ENCODE results near the gene CNTNAP2.

The CNTNAP2 gene

DNA sequence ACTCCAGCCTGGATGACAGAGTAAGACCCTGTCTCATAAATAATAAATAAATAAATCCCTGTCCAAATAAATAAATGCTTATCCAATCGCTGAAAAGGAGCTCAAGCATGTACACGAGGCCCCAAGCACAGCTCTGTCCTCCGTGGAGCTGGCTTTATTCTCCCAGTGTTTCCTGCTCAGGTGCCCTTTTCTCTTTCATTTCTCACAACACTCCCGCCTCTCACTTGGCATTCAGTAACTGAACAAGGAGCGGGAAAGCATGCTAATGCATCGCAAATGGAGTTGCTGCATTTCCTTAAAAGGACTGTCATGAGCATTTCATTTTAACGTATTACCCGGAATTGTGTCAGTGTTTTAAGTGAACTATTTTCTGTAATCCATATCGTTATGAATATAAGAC, 2263.1 kb downstream of the CNTNAP2 start:
- no peak overlapping the region for H3K27ac Mint-ChIP-seq
- H3K4me1 Mint-ChIP-seq (ENCODE audit: low read depth), result no peaks in the 10 kb centered on the region
- no peaks in the 10 kb centered on the region for H3K27me3 Mint-ChIP-seq (ENCODE audit: low read depth)
- no peak overlapping the region for H3K4me3 Mint-ChIP-seq
- H3K9me3 Mint-ChIP-seq, result no peaks in the 10 kb centered on the region
- no peaks in the 10 kb centered on the region for H3K36me3 Mint-ChIP-seq (ENCODE audit: low read depth)

DNA sequence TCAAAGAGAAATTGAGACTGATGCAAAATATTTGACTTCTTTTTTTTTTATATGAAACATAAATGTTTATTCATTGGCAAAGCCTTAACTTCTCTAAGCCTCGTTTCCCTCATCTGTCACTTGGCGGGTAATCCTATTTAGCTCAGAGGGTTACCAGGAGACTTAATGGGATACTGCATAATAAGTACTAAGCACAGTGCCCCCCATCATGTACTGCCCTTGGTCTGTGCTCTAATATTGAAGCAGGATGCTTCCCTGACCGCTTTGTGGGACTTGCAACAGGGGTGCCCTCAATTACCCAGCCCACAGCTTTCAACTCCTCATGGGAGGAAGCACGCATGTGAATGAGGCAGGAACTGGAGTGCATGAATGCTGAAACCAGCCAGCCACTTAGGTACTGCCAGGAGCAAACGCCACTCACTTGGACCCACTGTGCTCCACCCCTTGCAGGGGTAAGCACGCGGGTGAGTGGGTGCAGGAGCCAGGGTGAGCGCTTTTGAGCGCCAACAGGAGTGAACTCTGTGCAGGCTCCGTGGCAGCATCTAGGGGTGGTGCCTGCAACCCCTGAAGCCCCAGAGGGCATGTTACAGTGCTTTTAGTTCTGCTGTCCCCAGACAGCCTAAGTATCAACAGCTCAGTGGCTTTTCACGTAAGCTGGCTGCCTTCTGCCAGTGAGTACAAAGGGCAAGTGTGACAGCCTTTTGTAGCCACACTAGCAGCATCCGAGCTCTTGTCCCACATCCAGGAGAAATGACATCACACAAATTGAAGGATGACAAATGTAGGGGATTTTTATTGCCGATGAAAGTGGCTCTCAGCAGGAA, 2264.2 kb downstream of the CNTNAP2 start:
- Mint-ChIP-seq H3K36me3 (ENCODE audit: low read depth) (no peaks in the 10 kb centered on the region), H3K27me3 (ENCODE audit: low read depth) (no peaks in the 10 kb centered on the region), H3K4me1 (ENCODE audit: low read depth) (no peaks in the 10 kb centered on the region), H3K27ac (no peak overlapping the region), H3K4me3 (no peak overlapping the region), H3K9me3 (no peaks in the 10 kb centered on the region)

DNA sequence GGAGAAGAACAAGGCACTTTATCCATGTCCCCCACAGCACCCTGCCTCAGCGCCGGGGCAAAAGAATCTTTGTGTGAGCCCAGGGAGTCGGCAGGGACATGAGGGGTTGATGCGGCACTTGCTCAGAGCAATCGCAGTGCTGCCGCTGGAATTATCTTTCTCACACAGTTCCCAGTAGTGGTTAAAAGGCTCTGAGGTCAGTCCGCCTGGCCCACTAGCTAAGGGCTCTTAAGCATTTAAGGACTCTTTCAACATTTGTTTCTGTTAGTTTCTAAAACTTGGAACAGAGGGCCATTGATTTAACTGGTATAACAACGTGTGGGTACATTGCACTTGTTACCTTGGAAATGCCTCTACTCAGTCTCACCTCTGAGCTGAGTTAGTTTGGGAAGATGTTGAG, 2266.0 kb downstream of the CNTNAP2 start:
- Mint-ChIP-seq H3K36me3 (ENCODE audit: low read depth) (no peaks in the 10 kb centered on the region), H3K27me3 (ENCODE audit: low read depth) (no peaks in the 10 kb centered on the region), H3K4me1 (ENCODE audit: low read depth) (no peaks in the 10 kb centered on the region), H3K9me3 (no peaks in the 10 kb centered on the region), H3K27ac (no peak overlapping the region), H3K4me3 (no peak overlapping the region)

DNA sequence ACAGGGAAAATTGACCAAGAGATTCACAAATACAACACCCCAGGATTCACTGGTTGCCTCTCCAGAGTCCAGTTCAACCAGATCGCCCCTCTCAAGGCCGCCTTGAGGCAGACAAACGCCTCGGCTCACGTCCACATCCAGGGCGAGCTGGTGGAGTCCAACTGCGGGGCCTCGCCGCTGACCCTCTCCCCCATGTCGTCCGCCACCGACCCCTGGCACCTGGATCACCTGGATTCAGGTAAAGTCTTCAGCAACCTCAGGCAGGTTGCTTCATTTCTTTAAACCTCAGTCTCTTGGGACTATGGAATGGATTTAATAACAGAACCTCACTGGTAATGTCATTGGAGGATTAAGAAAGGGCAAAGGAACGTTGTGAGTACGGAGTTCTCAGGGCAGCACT, 2267.1 kb downstream of the CNTNAP2 start:
- no peak overlapping the region for H3K4me3 Mint-ChIP-seq

DNA sequence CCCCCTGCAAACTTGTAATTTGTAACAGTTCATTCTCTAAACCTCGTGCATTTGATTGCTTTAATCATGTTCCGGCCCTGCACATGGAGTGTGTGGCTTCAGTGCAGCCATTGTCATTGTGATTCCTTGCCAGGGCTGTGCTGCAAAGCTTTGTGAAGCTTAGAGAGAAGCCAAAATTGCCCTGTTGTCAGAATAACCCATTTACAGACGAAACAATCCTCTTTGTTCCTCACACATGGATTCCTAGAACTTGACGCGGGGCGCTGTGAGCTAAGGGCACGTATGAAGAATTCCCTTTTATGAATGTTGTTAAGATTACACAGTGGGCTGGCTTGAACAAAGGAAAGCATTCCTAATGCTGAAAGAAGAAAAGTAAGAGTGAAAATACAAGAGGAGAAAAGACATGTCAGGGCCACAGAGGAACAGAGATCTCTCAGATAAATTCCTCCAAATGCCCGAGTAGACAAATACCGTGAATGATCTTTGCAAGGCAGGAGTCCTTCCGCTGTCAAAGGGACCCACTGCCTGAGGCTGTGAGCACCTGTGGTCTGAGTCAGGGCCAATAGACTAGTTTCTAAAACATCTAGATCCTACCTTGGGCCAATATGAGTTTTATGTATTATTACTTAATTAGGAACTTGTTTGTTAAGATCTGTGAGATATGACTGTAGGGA, 2268.5 kb downstream of the CNTNAP2 start:
- Mint-ChIP-seq H3K4me1 (ENCODE audit: low read depth) (no peaks in the 10 kb centered on the region), H3K9me3 (no peaks in the 10 kb centered on the region), H3K36me3 (ENCODE audit: low read depth) (no peaks in the 10 kb centered on the region), H3K4me3 (no peak overlapping the region), H3K27me3 (ENCODE audit: low read depth) (no peaks in the 10 kb centered on the region), H3K27ac (no peak overlapping the region)

More for the DNA sequence above, 2267.1 kb downstream of the CNTNAP2 start:
- H3K9me3 Mint-ChIP-seq, result no peaks in the 10 kb centered on the region
- H3K36me3 Mint-ChIP-seq (ENCODE audit: low read depth), result no peaks in the 10 kb centered on the region
- H3K27ac Mint-ChIP-seq, result no peak overlapping the region
- no peaks in the 10 kb centered on the region for H3K4me1 Mint-ChIP-seq (ENCODE audit: low read depth)
- H3K27me3 Mint-ChIP-seq (ENCODE audit: low read depth), result no peaks in the 10 kb centered on the region

DNA sequence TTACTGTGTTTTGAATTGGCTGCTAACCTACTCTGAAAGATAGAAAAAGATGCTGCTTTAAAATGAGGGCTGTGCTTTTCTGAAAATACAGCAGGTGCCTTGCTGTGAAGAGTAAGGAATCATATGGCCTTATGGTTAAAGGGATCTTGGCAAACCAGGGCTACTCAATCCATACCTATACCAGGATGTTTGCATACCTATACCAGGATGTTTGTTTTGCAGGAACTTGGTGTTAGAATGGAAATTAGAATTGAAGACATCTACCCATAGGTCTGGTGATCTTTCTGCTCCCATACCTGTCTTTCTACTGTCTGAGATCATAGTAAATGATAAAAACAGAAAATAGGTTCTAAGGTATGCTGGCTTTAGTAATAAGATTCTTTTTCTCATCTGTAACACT, 2273.8 kb downstream of the CNTNAP2 start:
- Mint-ChIP-seq H3K4me3 (no peak overlapping the region), H3K27ac (no peak overlapping the region), H3K36me3 (ENCODE audit: low read depth) (no peaks in the 10 kb centered on the region), H3K27me3 (ENCODE audit: low read depth) (no peaks in the 10 kb centered on the region), H3K9me3 (no peaks in the 10 kb centered on the region), H3K4me1 (ENCODE audit: low read depth) (no peaks in the 10 kb centered on the region)

DNA sequence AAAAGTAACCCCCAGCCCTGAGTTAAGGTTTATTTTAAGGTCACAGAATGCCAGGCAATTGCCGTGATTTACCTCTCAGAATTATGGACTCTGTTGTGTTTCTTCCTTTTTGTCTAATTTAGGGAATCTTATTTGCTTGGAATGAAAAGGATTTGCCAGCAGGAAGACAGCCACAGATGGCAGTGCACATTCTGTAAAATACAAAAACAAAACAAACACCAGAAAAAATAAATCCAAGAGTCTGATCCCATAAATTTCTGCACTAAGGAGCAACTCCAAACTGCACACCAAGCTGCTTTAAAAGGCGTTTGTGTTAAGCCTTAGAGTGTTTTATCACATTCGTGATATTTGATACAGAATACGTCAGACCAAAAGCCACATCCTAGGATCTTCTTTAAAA, 2275.0 kb downstream of the CNTNAP2 start:
- no peak overlapping the region for H3K27ac Mint-ChIP-seq
- H3K9me3 Mint-ChIP-seq, result no peaks in the 10 kb centered on the region

DNA sequence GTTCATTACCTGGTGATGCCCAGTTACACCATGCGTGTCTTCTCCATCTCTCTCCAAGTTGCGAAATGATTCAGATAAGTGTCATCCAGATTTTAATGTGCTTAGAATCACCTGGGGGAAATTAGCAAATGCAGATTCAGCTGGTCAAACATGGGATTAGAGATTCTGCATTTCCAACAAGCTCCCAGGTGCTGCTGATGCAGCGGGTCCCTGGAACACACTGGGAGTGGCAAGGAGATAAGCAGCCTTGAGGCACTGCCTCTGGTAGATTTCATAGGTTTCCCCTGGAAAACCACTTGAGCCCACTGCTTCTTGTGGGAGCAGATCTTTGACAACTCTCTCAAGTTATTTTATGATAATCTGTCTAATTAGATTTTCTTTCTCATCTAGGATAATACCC, 2278.0 kb downstream of the CNTNAP2 start:
- H3K4me1 Mint-ChIP-seq (ENCODE audit: low read depth), result no peaks in the 10 kb centered on the region
- no peaks in the 10 kb centered on the region for H3K9me3 Mint-ChIP-seq
- H3K4me3 Mint-ChIP-seq, result no peak overlapping the region
- H3K36me3 Mint-ChIP-seq (ENCODE audit: low read depth), result no peaks in the 10 kb centered on the region
- peaks cover 17% of the 10 kb centered on the region for H3K27me3 Mint-ChIP-seq (ENCODE audit: low read depth)
- no peak overlapping the region for H3K27ac Mint-ChIP-seq

More for the DNA sequence above, 2275.0 kb downstream of the CNTNAP2 start:
- no peak overlapping the region for H3K4me3 Mint-ChIP-seq
- H3K36me3 Mint-ChIP-seq (ENCODE audit: low read depth), result no peaks in the 10 kb centered on the region
- peaks cover 3% of the 10 kb centered on the region for H3K27me3 Mint-ChIP-seq (ENCODE audit: low read depth)
- no peaks in the 10 kb centered on the region for H3K4me1 Mint-ChIP-seq (ENCODE audit: low read depth)

DNA sequence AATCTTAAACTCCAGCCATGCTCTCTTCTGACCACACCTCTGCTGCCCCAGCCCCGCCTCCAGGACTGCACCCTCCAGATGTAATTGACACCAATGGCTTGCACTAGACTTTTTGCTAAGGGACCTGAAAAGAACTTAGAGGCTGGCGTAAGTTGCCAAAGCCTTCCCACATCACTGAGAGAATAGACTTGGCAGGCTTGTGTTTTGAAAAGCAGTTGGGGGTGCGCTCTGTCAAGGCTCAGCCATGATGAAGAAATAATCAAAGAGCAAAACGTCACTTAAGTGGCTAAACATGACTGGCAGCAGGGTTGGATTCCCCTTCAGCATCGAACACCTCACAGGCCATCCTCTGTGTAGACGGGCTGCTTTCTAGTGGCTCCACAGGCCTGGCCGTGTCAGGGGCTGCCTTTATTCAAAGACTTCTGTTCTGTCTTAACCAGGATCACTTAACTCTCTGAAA, 2278.8 kb downstream of the CNTNAP2 start:
- no peak overlapping the region for H3K4me3 Mint-ChIP-seq
- no peaks in the 10 kb centered on the region for H3K4me1 Mint-ChIP-seq (ENCODE audit: low read depth)
- no peak overlapping the region for H3K27ac Mint-ChIP-seq
- no peaks in the 10 kb centered on the region for H3K36me3 Mint-ChIP-seq (ENCODE audit: low read depth)
- H3K9me3 Mint-ChIP-seq, result no peaks in the 10 kb centered on the region
- H3K27me3 Mint-ChIP-seq (ENCODE audit: low read depth), result peaks cover 23% of the 10 kb centered on the region

DNA sequence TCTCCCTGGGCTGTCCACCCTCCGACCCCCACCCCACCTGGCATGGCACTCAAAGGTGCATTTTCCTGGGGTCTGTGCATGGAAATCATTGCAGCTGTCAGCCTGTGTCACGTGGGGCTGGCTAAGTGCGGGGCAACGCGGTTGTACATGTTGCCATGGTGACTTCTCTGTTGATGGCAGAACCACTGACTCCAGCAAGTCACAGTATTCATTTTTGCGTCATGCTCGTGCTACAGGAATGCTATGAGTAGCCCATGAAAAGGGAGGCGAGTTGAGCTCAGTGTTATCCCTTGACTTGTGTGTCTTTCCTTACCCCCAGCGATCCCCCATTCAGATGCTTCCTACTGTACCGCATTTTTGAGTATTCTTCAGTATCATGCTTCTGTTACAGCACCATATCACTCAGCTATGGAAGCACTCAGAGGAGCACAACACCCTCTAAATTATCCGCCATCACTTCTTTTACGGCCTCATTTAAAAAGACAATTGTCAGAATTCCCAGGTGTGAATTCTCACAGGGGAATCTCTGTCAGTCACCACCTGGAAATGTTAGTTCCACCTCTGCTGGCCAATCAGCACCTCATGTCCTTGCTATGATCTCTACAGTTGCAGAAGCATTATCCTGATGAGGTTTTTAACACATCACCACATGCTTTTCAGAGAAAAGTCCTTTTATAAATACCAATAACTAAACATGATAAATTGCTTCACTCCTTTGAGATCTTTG, 2279.6 kb downstream of the CNTNAP2 start:
- Mint-ChIP-seq H3K36me3 (ENCODE audit: low read depth) (no peaks in the 10 kb centered on the region), H3K4me3 (no peak overlapping the region), H3K27ac (no peak overlapping the region), H3K4me1 (ENCODE audit: low read depth) (no peaks in the 10 kb centered on the region), H3K27me3 (ENCODE audit: low read depth) (peaks cover 23% of the 10 kb centered on the region), H3K9me3 (no peaks in the 10 kb centered on the region)

DNA sequence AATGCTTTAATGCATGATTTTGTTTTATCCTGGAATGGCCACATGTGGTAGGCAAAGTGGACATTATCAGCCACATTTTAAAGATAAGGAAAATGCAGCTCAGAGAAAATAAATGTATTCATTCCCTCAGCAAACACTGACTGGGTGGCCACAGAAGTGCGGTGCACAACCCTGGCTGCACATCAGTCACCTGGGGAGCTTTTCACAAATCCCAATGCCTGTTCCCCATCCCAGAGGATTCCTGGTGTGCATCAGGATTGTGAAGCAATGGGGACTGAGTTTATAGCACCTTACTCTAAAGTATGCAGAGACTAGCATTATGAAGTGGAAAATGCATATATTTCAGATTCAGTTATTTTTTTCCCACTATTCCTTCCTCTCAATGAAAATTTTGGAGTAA, 2280.5 kb downstream of the CNTNAP2 start:
- H3K36me3 Mint-ChIP-seq (ENCODE audit: low read depth), result no peaks in the 10 kb centered on the region
- H3K4me1 Mint-ChIP-seq (ENCODE audit: low read depth), result no peaks in the 10 kb centered on the region
- no peaks in the 10 kb centered on the region for H3K9me3 Mint-ChIP-seq
- no peak overlapping the region for H3K4me3 Mint-ChIP-seq
- H3K27me3 Mint-ChIP-seq (ENCODE audit: low read depth), result peaks cover 23% of the 10 kb centered on the region
- no peak overlapping the region for H3K27ac Mint-ChIP-seq

DNA sequence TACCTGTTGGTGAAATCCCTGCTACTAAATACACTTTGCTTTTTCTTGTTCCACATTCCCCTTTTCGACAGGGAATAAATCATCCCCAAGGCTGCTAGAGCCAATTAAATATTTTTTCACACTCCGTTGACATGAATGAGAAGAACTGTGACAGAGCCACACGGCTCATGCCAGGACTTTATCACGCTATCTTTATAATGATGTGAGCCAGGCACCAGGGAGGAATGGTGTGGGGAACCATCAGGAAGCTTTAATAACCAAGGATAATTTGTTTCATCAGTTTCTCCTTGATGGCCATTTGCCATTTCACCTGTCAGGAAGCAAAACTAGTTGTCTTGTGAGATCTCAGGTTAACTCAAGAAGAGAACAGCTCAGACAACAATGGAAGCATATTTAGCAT, 2280.9 kb downstream of the CNTNAP2 start:
- no peaks in the 10 kb centered on the region for H3K9me3 Mint-ChIP-seq
- no peak overlapping the region for H3K4me3 Mint-ChIP-seq
- no peaks in the 10 kb centered on the region for H3K36me3 Mint-ChIP-seq (ENCODE audit: low read depth)
- H3K27ac Mint-ChIP-seq, result no peak overlapping the region
- peaks cover 23% of the 10 kb centered on the region for H3K27me3 Mint-ChIP-seq (ENCODE audit: low read depth)
- H3K4me1 Mint-ChIP-seq (ENCODE audit: low read depth), result no peaks in the 10 kb centered on the region

DNA sequence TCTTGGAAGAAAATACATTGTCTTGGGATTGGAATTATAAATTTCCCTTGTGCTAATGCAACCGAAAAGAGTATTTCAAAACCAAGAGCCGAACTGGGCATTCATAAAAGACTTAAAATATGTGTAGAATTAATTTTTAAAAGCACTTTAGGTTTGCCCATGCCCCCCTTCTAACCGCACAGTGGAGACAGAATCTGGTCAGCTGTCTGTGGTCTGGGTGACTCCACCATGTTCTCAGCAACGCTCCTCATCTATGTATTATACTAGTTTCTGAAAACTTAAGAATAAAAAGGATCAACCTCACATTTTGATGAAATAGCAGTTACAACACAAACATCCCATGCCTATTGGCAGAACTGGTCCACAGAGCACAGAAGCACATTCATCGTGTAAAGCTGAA, 2281.4 kb downstream of the CNTNAP2 start:
- Mint-ChIP-seq H3K4me3 (no peak overlapping the region), H3K27ac (no peak overlapping the region), H3K9me3 (no peaks in the 10 kb centered on the region), H3K4me1 (ENCODE audit: low read depth) (no peaks in the 10 kb centered on the region), H3K36me3 (ENCODE audit: low read depth) (no peaks in the 10 kb centered on the region), H3K27me3 (ENCODE audit: low read depth) (peaks cover 23% of the 10 kb centered on the region)

DNA sequence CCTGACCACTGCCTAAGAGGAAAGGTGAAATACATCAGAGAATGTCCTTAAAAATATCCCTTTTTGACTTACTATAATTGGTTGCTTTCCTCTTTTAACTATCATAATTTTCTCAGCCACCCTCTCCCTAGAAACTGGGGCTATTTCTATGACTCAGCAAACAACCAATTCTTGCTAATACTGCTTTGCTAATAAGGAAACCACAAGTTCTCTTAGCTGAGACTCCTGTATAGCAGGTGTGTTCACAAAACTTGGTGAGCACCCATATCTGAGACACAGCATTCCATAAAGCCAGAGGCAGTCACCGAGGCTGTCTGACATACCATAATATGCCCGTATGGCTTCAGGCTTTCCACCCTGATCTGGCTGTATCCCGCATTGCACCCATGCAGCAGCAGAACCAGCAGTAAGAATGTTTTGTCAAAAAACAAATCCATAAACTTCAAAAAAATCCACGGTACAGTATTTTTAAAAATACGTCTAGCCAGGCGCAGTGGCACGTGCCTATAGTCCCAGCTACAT, 2282.3 kb downstream of the CNTNAP2 start:
- H3K27ac Mint-ChIP-seq, result no peak overlapping the region
- H3K4me3 Mint-ChIP-seq, result no peak overlapping the region
- H3K9me3 Mint-ChIP-seq, result no peaks in the 10 kb centered on the region
- H3K27me3 Mint-ChIP-seq (ENCODE audit: low read depth), result peaks cover 23% of the 10 kb centered on the region
- no peaks in the 10 kb centered on the region for H3K36me3 Mint-ChIP-seq (ENCODE audit: low read depth)
- H3K4me1 Mint-ChIP-seq (ENCODE audit: low read depth), result no peaks in the 10 kb centered on the region

Measured in T-helper 1 cell treated with Interleukin-12 subunit alpha and Interleukin-12 subunit beta and Interleukin-4 antibody, amounts not matched to agents 30 μg/mL and 1 μg/mL, for 36 hours (primary cell).